ENCODE measurements around the gene CD59. TPM values are rescaled to one million over a fixed set of nuclear protein-coding genes. Genes with fewer than 3 reads are reported as not detected.

Gene CD59
- total and polyA plus RNA-seq, 2 of the 13 experiments (the other 11 are each of a cell fraction or from before 2014, with no cell fraction given) = 127 to 289 TPM

DNA sequence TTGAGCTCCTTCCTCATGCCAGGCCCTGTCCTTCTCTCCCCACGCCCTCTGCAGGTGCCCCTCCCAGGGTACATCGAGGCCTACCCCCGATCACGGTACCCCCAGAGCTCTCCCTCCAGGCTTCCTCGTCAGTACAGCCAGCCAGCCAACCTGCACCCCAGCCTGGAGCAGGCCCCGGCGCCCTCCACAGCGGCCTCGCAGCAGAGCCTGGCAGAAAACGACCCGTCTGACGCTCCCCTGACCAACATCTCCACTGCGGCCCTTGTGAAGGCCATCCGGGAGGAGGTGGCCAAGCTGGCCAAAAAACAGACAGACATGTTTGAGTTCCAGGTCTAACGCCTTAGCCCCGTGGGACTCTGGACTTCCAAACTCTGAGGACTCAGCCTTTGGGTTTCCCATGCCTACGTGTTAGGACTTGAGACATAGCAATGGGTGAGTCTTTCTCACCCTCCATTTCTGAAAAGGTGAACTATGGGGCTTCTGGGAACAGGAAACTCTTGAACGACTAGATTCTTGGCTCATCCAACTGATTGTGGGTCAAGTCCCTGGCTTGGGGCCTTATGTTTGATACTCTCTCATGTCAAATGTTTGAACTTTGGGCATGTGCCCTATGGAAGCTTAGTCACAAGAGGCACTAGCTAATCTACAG is 68.3 kb downstream of the CD59 start:
- Histone ChIP-seq H3K4me2 (ENCODE audit: low read depth, low read length) (no peak overlapping the region), H3K27me3 (ENCODE audit: control insufficient read depth in 1 of 2, insufficient read depth in 2 of 2, low read length in 2 of 2) (peaks cover 2 to 8% of the 10 kb centered on the region in 2 experiments; a peak in 4 of 5 replicates), H3K36me3 (replicated peaks in 1 of 2; ENCODE audit: control insufficient read depth in 1 of 2, insufficient read depth in 2 of 2, low read length in 2 of 2) (no peaks in the 10 kb centered on the region), H3K9me3 (ENCODE audit: low read length) (no peaks in the 10 kb centered on the region), H3K79me2 (ENCODE audit: insufficient read depth, low read length) (no peaks in the 10 kb centered on the region), H3K4me1 (ENCODE audit: insufficient read depth, low read length) (no peaks in the 10 kb centered on the region), H3K4me3 (replicated peaks in 1 of 3; ENCODE audit: insufficient read depth in 1 of 3, low read depth in 2 of 3, low read length in 3 of 3) (no peak overlapping the region), H3K27ac (ENCODE audit: extremely low read length, insufficient read depth, low read length) (no peak overlapping the region), H4K20me1 (ENCODE audit: insufficient read depth, low read length) (no peaks in the 10 kb centered on the region), H3K9ac (ENCODE audit: insufficient read depth, low read depth, low read length) (no peak overlapping the region), H2AFZ (ENCODE audit: low read length) (no peak overlapping the region)
- ChIA-PET CTCF (ENCODE audit: low intra/inter-chr PET ratio, low total read pairs) (no interaction called here), POLR2A (no interaction called here)
- intact Hi-C loops (cut with micrococcal nuclease; ENCODE audit: unreplicated experiment) (no loop called here), in situ Hi-C loops (cut with HindIII; ENCODE audit: extremely low pct_ligation_motif_present, low pct_unique_long_range_greater_than_20kb) (no loop called here)
- 40% methylated on average over 15 of the region's 18 CpGs for WGBS (ENCODE audit: low lambda C conversion rate)
- TF ChIP-seq, protein P1, sequence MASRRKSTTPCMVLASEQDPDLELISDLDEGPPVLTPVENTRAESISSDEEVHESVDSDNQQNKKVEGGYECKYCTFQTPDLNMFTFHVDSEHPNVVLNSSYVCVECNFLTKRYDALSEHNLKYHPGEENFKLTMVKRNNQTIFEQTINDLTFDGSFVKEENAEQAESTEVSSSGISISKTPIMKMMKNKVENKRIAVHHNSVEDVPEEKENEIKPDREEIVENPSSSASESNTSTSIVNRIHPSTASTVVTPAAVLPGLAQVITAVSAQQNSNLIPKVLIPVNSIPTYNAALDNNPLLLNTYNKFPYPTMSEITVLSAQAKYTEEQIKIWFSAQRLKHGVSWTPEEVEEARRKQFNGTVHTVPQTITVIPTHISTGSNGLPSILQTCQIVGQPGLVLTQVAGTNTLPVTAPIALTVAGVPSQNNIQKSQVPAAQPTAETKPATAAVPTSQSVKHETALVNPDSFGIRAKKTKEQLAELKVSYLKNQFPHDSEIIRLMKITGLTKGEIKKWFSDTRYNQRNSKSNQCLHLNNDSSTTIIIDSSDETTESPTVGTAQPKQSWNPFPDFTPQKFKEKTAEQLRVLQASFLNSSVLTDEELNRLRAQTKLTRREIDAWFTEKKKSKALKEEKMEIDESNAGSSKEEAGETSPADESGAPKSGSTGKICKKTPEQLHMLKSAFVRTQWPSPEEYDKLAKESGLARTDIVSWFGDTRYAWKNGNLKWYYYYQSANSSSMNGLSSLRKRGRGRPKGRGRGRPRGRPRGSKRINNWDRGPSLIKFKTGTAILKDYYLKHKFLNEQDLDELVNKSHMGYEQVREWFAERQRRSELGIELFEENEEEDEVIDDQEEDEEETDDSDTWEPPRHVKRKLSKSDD (CRISPR knock-in tag; IDR thresholded peaks at IDR 0.05; ENCODE audit: low read depth) = no peak
- TF ChIP-seq EZH2 (conservative IDR thresholded peaks at IDR 0.05; ENCODE audit: low read depth, low read length) (no peak), ZNF761 (CRISPR knock-in tag; conservative IDR thresholded peaks at IDR 0.05) (no peak), DPF2 (CRISPR knock-in tag; IDR thresholded peaks at IDR 0.05; ENCODE audit: borderline replicate concordance, low read depth) (no peak), SYNCRIP (IDR thresholded peaks at IDR 0.05; ENCODE audit: insufficient read depth, low read depth, low read length) (no peak), ESRRA (CRISPR knock-in tag; IDR thresholded peaks at IDR 0.05; ENCODE audit: low read depth) (no peak), ZNF790 (CRISPR knock-in tag; IDR thresholded peaks at IDR 0.05; ENCODE audit: borderline replicate concordance) (no peak), IRF1 (CRISPR knock-in tag; IDR thresholded peaks at IDR 0.05; ENCODE audit: low read depth) (no peak), TAF15 (IDR thresholded peaks at IDR 0.05; ENCODE audit: low read depth, low read length, poor library complexity, severe bottlenecking) (no peak), FOSL2 (CRISPR knock-in tag; IDR thresholded peaks at IDR 0.05) (no peak), RELA (CRISPR knock-in tag; IDR thresholded peaks at IDR 0.05) (no peak), HHEX (CRISPR knock-in tag; IDR thresholded peaks at IDR 0.05) (no peak), NFE2 (CRISPR knock-in tag; IDR thresholded peaks at IDR 0.05) (no peak)
- TF ChIP-seq, protein P2, sequence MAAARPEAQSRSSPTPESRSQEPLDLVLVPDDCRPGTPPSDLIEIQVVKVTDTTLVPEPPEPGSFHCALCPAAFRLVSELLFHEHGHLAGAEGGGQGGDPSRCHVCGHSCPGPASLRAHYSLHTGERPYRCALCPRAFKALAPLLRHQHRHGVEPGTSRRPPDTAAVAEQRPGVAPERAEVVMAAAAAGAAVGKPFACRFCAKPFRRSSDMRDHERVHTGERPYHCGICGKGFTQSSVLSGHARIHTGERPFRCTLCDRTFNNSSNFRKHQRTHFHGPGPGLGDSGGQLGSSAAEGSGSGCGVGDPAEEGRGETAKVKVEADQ (CRISPR knock-in tag; IDR thresholded peaks at IDR 0.05; ENCODE audit: borderline replicate concordance) = no peak
- ATAC-seq = no peak
- no TSS peak for BruUV-seq (replicated peaks)
- DNase-seq (ENCODE audit: low spot score) = no peak
- FAIRE-seq = no peak

Data from HepG2 (cell line).